GM19099 (cell line): ENCODE data around the gene ERC2.

Experiments
- POLR2A ChIP-seq: IDR thresholded peaks from 3 replicates; pipeline ENCODE4 v1.6.1; 2011; ENCODE audit warnings: low read depth; ENCODE audit not compliant: insufficient read length; ENCODE audit errors: extremely low read depth

Gene ERC2

DNA sequence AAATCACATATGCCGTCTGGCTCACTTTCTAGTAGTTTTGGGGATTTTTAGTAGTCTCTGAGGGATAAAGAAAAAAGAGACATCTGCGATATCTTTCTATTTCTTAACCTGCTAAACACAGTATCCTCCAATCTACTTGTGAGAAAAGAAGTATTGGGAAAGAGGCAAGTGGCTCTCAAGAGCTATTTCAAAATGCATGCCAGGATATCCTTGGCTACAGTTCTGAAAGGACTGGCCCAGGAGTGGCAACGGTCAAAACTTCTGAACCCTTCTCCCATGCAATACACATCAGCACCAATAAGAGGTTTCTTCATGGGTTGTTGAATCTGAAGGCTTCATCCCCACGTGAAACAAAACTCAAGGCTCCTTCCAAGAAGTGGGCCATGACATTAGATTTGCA lies 777.1 kb downstream of the ERC2 start:
- no peak for TF ChIP-seq POLR2A

DNA sequence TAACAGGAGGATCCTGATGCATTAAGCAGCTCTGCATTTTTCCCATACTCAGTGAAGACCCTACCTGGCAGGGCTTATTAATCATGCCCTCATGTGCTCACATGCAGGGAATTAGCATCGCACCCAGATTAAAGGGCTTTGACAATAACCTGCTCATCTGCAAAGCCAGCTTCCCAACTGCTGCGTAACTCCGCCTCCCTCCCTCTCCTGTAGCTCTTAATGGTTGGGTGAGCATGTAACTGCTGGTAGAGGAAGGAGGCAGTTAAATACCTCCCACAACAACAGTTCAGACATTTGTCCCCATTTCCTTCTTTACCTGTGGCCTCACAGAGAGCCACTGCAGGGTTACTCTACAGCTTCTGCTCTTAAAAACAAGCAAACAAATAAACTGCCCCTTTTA lies 777.5 kb downstream of the ERC2 start:
- no peak for TF ChIP-seq POLR2A

DNA sequence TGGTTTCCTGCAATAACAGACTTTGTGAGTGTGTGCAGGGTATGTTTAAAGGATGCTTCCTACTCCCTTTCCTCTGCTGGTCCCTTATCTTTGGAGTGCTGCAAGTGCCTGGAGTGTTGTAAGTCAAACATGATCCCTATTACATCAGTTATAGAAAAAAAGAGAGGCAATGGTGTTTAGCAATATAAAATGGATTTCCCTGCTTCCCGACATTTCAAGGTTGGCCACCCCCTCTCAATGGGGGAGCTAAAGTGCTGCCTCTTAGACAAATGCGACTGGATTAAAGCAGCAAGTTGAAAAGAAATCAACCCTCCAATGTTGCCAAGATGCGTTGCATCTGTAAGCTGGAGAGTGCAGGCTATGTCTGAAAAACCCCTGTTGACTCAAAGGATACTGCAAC lies 778.1 kb downstream of the ERC2 start:
- TF ChIP-seq POLR2A = no peak

DNA sequence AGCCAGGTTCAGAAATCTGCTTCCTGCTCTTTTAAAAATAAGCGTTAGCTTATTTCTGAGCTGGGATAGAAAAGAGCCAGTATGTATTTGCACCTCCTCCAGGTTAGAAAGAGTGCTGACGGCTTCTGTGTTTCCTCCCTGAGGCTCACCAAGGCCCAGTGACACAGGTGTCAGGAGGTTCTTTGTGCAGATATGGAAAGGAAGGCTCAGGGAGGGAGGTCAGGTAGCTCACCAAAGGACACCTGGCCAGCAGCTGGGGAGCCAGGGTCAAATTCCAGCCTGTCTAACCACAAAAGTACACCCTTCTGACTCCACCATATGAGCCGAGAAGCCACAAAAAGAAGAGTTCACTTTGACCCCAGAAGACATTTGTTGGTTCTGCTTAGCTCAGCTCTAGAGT lies 780.1 kb downstream of the ERC2 start:
- TF ChIP-seq POLR2A = no peak

DNA sequence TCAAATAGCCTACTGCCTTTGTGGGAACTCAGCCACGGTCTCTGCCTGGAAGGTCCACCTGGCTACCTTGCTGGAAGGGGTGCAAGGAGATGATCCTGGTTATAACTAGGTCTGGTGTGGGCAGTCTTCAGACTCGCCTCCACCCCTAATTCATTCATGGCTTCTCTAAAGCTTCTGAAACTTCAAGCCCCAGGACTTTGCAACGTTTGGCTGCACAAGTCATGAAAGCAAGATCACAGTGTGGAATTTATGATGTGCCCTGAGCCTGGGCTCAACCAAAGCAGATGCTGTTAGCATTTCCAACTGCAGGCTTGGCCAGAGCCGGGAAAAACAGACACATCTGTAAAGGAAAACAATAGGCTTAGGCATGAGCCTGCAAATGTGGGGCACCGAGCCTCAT lies 780.7 kb downstream of the ERC2 start:
- TF ChIP-seq POLR2A = no peak

DNA sequence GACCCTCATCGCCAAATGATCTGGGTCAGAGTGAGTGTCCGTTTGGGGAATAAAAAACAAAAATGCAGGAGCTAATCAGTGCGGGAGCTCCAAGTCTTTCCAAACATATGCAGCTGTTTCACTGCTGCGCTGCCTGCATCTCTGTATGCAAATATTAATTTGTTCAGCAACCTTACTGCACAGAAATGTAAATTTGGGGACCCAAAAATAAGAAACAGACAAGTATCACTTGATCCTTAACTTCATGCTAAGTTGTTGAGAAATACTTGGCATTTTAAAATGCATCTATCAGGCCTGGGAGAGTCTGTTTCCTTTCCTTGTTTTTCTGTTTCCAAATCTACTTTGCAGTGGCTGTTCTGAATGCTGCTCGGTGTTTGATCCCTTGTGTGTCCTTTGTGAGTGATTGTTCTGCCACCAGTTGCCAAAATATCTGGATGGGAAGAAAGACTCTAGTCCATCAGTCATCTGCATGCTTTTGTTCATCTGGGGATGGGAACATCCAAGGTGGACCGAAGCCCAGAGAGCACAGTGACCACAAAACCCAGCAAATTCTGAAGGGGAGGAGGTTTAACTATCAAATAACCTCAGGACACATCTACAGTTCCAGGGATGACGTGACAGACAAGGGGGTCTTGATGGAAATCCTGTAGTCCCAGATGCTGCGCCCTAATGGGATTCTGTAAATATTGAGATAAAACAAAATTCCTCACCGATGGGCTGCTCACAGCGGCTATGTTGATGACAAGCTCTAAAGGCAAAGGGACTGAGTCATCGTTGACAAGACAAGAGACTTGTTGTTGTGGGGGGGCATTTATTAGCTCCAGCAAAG lies 781.6 kb downstream of the ERC2 start:
- no peak for TF ChIP-seq POLR2A

DNA sequence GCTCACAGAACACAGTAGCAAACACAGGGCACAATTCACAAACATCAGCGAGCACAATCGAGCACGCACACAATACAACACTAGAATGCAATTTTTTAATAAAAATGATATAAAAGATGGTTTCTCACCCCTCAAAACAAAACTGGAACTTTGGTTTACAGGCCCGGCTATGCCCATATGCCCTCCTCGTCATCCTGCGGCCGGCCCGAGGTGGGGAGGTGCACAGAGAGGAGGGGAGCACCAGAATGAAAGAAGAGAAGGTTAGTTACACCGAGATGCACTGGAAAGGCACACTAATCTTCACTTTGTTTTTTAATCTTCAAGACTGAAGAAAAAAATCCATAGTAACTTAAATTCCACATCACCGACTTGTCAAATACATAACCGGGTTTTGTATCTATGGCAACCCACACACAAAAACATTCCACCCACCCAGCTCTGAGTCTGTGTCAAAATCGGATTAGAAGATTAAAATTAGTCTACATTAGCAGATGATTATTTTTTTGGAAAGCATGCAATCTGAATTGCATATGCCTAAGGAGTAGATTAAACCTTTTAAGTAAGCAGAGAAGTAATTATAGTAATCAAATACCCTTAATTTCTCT lies 784.5 kb downstream of the ERC2 start:
- TF ChIP-seq POLR2A = no peak

DNA sequence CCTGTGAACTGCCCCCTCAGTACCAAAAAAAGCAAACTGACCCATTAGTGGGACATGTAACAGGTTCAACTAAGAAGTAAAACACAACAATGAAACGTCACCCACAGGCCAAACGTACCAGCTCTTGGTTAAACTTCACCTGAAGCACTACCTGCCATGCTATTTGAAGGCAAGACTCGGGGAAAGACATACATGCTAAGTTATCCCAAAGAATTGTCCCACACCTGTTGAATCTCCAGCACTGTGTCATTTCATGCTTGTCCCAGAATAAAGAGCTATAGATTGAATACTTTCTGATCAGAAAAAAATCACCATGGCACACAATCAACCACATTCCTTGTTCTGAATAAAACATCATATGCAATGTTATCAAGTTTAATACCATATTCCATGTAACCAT lies 785.8 kb downstream of the ERC2 start:
- TF ChIP-seq POLR2A = no peak

DNA sequence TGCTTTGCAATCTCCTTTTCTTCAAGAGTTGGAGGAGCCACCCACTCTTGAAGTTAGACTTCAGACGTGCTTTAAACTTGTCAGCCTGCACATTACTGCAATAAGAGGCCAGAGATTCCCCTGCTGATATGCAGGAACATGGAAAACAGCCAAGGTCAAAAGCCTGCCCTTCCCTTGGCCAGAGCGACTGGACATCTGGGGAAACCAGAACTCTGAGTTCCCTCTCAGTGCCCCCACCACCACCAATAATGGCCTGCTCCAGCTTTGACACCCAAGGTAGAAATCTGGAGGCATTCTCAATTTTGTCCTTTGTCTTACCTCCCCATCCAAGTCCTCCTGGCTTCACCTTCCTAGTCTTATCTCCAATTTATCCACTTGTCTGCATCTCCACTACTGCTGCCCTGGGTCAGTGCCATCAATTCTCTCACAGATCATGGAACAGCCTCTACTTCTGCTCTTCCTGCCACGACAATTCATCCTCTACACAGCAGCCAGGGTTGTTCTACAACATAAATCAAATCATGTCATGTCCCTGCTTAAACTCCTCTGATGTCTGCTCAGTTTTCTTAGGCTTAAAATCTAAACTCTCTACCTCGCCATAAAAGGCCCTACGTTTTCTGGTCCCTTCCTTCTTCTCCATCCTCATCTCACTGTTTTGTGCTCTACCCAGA lies 789.6 kb downstream of the ERC2 start:
- no peak for TF ChIP-seq POLR2A

DNA sequence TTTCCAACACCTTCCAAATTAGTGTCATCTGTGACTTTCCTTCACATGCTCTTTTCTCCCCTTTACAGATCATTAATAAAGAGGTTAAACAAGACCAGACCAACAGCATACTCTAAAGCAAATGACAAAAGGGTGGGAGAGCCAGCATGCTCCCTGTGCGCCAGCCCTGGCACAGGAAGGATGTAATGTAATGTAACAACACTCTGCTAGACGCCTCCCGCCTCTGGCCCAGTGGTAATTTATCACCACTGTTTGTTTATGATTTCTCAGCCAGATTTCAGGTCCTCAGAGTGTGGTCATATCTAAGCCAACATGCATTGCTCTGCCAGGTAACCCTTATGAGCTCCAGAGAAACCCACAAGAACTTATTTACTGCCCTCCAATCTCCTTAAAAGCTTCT lies 791.6 kb downstream of the ERC2 start:
- no peak for TF ChIP-seq POLR2A

DNA sequence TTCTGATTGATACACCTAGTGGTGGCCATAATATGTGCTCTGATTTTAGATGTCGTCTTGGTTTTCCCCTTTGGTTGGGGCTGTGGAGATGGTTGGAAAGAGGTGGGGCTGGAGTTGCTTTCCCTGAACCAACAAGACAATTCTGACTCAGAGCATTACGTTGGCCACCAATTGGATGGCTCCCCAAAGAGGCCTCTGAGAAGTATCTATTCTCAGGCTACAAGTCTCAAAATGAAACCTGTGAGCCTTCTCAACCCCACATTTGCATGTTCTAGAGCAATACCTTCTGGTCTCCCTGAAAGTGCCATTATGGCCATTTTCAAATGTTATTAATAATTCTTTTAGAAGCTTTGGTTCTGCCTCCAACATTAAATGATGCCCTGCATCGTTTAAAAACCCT lies 792.8 kb downstream of the ERC2 start:
- no peak for TF ChIP-seq POLR2A

DNA sequence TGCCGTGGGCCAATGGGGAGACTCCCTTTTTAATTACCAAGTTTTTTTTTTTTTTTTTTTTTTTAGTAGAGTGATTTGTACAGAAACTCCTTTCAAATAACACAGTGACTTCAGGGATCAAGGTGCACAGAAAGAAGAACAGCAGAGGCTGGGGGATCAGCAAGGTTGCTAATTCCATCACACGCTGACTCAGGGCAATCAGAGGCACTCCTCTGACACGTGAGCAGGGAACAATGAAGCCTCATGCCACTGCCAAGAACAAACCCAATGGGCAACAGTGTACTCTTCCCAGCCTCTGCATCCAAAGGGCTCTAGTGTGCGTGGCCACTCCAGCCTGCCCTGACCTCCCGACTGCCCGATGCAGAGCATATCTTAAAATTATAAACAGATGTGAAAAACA lies 794.5 kb downstream of the ERC2 start:
- no peak for TF ChIP-seq POLR2A

DNA sequence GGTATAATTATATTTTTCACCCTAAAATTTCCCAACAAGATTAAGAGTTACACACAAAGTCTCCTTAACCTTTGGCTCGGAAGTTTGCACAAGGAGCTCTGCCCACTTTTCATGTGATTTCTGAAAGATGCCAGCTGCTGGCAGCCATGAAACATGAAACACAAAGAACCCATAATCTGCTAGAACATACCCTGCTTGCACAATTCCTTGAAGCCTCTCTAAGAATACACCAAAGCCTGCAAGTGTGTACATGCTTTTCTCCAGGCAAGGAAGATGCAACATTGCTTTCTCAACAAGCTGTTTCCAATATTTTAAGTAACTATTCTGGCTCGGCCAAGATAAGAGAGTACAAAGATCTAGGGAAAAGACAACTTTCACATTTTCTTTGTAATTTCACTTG lies 799.1 kb downstream of the ERC2 start:
- TF ChIP-seq POLR2A = no peak

DNA sequence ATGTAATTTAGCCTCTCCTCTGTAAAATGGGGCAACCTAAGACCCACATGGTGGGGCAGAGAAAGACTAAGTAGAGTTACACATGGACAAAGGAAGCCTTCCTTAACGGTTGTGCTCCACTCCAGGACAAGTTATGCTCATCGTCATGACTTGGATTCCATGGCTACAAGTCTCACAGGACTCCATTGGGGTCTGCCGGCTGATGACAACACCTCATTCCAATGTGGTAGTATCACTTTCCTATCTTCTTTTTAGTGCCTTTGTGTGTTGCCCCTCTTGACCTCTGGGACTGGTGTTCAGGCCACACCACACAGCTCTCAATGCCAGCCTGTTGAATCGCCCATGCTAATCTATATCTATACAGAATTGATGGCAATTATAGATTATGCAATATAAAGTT lies 799.9 kb downstream of the ERC2 start:
- TF ChIP-seq POLR2A = no peak

DNA sequence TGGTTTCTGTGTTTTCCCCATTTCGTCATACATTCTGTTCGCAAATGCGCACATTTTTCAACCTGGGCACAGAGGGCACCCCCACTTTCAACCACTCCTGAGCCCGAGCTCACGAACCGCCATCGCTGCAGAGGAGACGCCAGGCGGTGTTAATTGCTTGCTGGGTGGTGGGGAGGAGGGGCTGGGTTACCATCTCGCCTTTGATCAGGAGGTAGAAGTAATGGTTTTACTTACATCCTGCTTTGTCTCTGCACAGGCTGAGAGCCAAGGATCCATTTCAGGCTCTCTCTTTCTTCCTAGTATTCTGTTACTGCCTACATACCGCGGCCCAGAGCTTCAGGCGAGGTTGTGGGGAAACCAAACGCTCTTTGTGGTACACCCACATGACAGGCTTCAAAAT lies 803.9 kb downstream of the ERC2 start:
- no peak for TF ChIP-seq POLR2A

DNA sequence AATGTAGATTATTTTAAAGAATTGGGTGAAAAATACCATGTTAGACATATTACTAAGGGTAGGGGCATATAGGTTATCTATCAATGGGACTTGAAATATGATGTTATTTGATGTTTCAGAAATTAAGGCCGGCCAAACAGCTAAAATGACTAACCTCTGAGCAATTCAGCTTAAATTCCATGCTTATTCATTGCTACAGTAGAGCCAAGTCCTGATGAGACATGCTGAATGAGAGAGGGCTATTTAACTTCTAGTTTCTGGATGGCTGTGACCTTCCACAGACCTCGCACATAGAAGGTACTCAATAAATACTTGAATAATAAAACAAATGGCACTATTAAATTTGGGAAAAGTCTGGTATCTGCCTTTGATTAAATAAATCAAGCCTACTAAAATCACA lies 805.6 kb downstream of the ERC2 start:
- no peak for TF ChIP-seq POLR2A
